IMR-90 (cell line): ENCODE results near the gene PPP1R1C. TPM values are rescaled to one million over a fixed set of nuclear protein-coding genes. Genes with fewer than 3 reads are reported as not detected.

Experiments
- ATAC-seq: fragments of 200-7000 bp; cut with Tn5 transposase; 2 replicates; pipeline ENCODE4 v1.9.1; 2020; ENCODE audit warnings: low read depth, mild to moderate bottlenecking, moderate library complexity
- BruUV-seq: library from RNA; stranded (reverse); fragments of 400-500 nt; replicated peaks from 2 replicates; lab custom pipeline; 2021; lab: Mats Ljungman, UMichigan
- CTCF ChIA-PET: fragments of 300-600 bp; formaldehyde crosslinking; extraction: SDS; loops from one replicate; lab custom pipeline; 2021; ENCODE audit warnings: antibody characterized with exemption; lab: Yijun Ruan, JAX
- POLR2A ChIA-PET: fragments of 300-600 bp; sonication (Branson Sonifier 250); formaldehyde crosslinking; loops from one replicate; lab custom pipeline; 2022; ENCODE audit warnings: antibody characterized with exemption; ENCODE audit not compliant: unreplicated experiment; lab: Charles Lee
- DNase-seq: peaks from one replicate; pipeline ENCODE4 v3.0.0; 2013
- H2AFZ ChIP-seq: replicated peaks from 2 replicates; pipeline ENCODE3; 2013; ENCODE audit warnings: low read length, mild to moderate bottlenecking; ENCODE audit not compliant: poor library complexity
- H2AK5ac ChIP-seq: 2 replicates; pipeline ENCODE4 v1.6.1; 2013; ENCODE audit warnings: low read depth, low read length, inconsistent platforms
- H2AK9ac ChIP-seq: replicated peaks from 2 replicates; pipeline ENCODE3; 2013; ENCODE audit warnings: mild to moderate bottlenecking, low read depth, low read length, moderate library complexity; ENCODE audit not compliant: poor library complexity
- H2BK120ac ChIP-seq: 2 replicates; pipeline ENCODE4 v1.6.1; 2013; ENCODE audit warnings: low read depth, low read length, inconsistent platforms
- H2BK15ac ChIP-seq: 3 replicates; pipeline ENCODE4 v1.6.1; 2013; ENCODE audit warnings: low read depth, low read length, inconsistent platforms
- H2BK20ac ChIP-seq: 2 replicates; pipeline ENCODE4 v1.6.1; 2013; ENCODE audit warnings: low read depth, mild to moderate bottlenecking, inconsistent platforms, low read length, moderate library complexity
- H2BK5ac ChIP-seq: 2 replicates; pipeline ENCODE4 v1.6.1; 2013; ENCODE audit warnings: mild to moderate bottlenecking, low read depth, low read length, inconsistent platforms; ENCODE audit not compliant: poor library complexity, severe bottlenecking
- H3K14ac ChIP-seq: replicated peaks from 2 replicates; pipeline ENCODE4 v1.6.1; 2013; ENCODE audit warnings: low read depth, low read length, inconsistent platforms
- H3K18ac ChIP-seq: 2 replicates; pipeline ENCODE4 v1.6.1; 2013; ENCODE audit warnings: low read depth, low read length, control low read depth
- H3K23ac ChIP-seq: 2 replicates; pipeline ENCODE4 v1.6.1; 2013; ENCODE audit warnings: low read depth, low read length, inconsistent platforms
- H3K27ac ChIP-seq: 2 replicates; pipeline ENCODE4 v1.5.1; 2013; ENCODE audit warnings: mild to moderate bottlenecking, control low read depth, low read length; ENCODE audit not compliant: insufficient read depth
- H3K27me3 ChIP-seq: 2 replicates; pipeline ENCODE4 v1.6.1; 2013; ENCODE audit warnings: low read length; ENCODE audit not compliant: control insufficient read depth, insufficient read depth
- H3K36me3 ChIP-seq: 2 replicates; pipeline ENCODE4 v1.6.1; 2013; ENCODE audit warnings: low read length, mixed read lengths; ENCODE audit not compliant: control insufficient read depth, insufficient read depth
- H3K4ac ChIP-seq: 2 replicates; pipeline ENCODE4 v1.6.1; 2013; ENCODE audit warnings: low read depth, low read length, inconsistent platforms
- H3K4me1 ChIP-seq: 2 replicates; pipeline ENCODE4 v1.6.1; 2013; ENCODE audit warnings: low read length, mixed read lengths; ENCODE audit not compliant: control insufficient read depth, insufficient read depth
- H3K4me2 ChIP-seq: 2 replicates; pipeline ENCODE4 v1.6.1; 2013; ENCODE audit warnings: low read depth, mild to moderate bottlenecking, control low read depth, low read length, moderate library complexity
- H3K4me3 ChIP-seq: 2 replicates; pipeline ENCODE4 v1.5.1; 2013; ENCODE audit warnings: low read depth, mild to moderate bottlenecking, control low read depth, low read length, moderate library complexity; ENCODE audit not compliant: insufficient read depth
- H3K56ac ChIP-seq: 2 replicates; pipeline ENCODE4 v1.6.1; 2013; ENCODE audit warnings: low read length, inconsistent platforms; ENCODE audit not compliant: insufficient read depth; ENCODE audit errors: extremely low read depth
- H3K79me1 ChIP-seq, 2 experiments: 2 replicates each; pipeline ENCODE4 v1.6.1; 2013; ENCODE audit warnings: low read length in 2 of 2, inconsistent platforms in 1 of 2, low read depth in 1 of 2
- H3K9ac ChIP-seq: 2 replicates; pipeline ENCODE4 v1.6.1; 2013; ENCODE audit warnings: low read depth, low read length, control low read depth
- H3K9me1 ChIP-seq: 2 replicates; pipeline ENCODE4 v1.6.1; 2013; ENCODE audit warnings: low read length, inconsistent platforms; ENCODE audit not compliant: insufficient read depth
- H3K9me3 ChIP-seq: 2 replicates; pipeline ENCODE4 v1.6.1; 2013; ENCODE audit warnings: low read length; ENCODE audit not compliant: control insufficient read depth, insufficient read depth
- H4K20me1 ChIP-seq: 2 replicates; pipeline ENCODE4 v1.6.1; 2013; ENCODE audit warnings: low read length, inconsistent platforms; ENCODE audit not compliant: insufficient read depth
- H4K5ac ChIP-seq: 2 replicates; pipeline ENCODE4 v1.6.1; 2013; ENCODE audit warnings: mild to moderate bottlenecking, low read depth, low read length, control low read depth
- H4K8ac ChIP-seq, 2 experiments: 2 replicates each; pipeline ENCODE4 v1.6.1; 2013; ENCODE audit warnings: low read depth in 2 of 2, low read length in 2 of 2, control low read depth in 1 of 2, inconsistent platforms in 1 of 2
- H4K91ac ChIP-seq: 2 replicates; pipeline ENCODE4 v1.6.1; 2013; ENCODE audit warnings: low read depth, low read length, inconsistent platforms; ENCODE audit not compliant: insufficient read depth
- BHLHE40 ChIP-seq: fragments of 150-350 bp; IDR thresholded peaks from 2 replicates; pipeline ENCODE4 v1.6.1; 2016; ENCODE audit warnings: mild to moderate bottlenecking, low read depth, low read length
- CEBPB ChIP-seq: IDR thresholded peaks from 2 replicates; pipeline ENCODE4 v1.6.1; 2012; ENCODE audit warnings: low read depth, low read length, improper control_type of control experiment
- CHD1 ChIP-seq: IDR thresholded peaks from 2 replicates; pipeline ENCODE4 v1.6.1; 2012; ENCODE audit warnings: low read depth, low read length, improper control_type of control experiment
- ELK1 ChIP-seq: fragments of 150-350 bp; IDR thresholded peaks from 2 replicates; pipeline ENCODE4 v1.6.1; 2016; ENCODE audit warnings: low read depth, mild to moderate bottlenecking, low read length, moderate library complexity, borderline replicate concordance
- FOS ChIP-seq: fragments of 150-350 bp; IDR thresholded peaks from 2 replicates; pipeline ENCODE4 v1.6.1; 2016; ENCODE audit warnings: low read depth, low read length
- MAFK ChIP-seq: IDR thresholded peaks from 2 replicates; pipeline ENCODE4 v1.6.1; 2012; ENCODE audit warnings: low read depth, low read length, improper control_type of control experiment
- MAZ ChIP-seq: IDR thresholded peaks from 2 replicates; pipeline ENCODE4 v1.6.1; 2012; ENCODE audit warnings: low read depth, mild to moderate bottlenecking, low read length, improper control_type of control experiment, moderate library complexity, borderline replicate concordance
- MXI1 ChIP-seq: IDR thresholded peaks from 2 replicates; pipeline ENCODE4 v1.6.1; 2012; ENCODE audit warnings: low read depth, mild to moderate bottlenecking, low read length, moderate library complexity, borderline replicate concordance
- NFE2L2 ChIP-seq: fragments of 150-350 bp; IDR thresholded peaks from 2 replicates; pipeline ENCODE4 v1.6.1; 2016; ENCODE audit warnings: low read depth, mild to moderate bottlenecking, low read length
- POLR2A ChIP-seq: IDR thresholded peaks from 2 replicates; pipeline ENCODE4 v1.6.1; 2012; ENCODE audit warnings: mild to moderate bottlenecking, low read depth, low read length
- RAD21 ChIP-seq: IDR thresholded peaks from 2 replicates; pipeline ENCODE4 v1.6.1; 2012; ENCODE audit warnings: low read length, improper control_type of control experiment
- RCOR1 ChIP-seq: IDR thresholded peaks from 2 replicates; pipeline ENCODE4 v1.6.1; 2012; ENCODE audit warnings: mild to moderate bottlenecking, low read length, improper control_type of control experiment; ENCODE audit not compliant: insufficient replicate concordance
- RFX5 ChIP-seq: IDR thresholded peaks from 2 replicates; pipeline ENCODE4 v1.8.0; 2012; ENCODE audit warnings: low read depth, mild to moderate bottlenecking, low read length, moderate library complexity
- SMC3 ChIP-seq: fragments of 150-350 bp; IDR thresholded peaks from 2 replicates; pipeline ENCODE4 v1.6.1; 2016; ENCODE audit warnings: low read depth, mild to moderate bottlenecking, antibody characterized with exemption, low read length, moderate library complexity
- USF2 ChIP-seq: fragments of 150-350 bp; IDR thresholded peaks from 2 replicates; pipeline ENCODE4 v1.6.1; 2017; ENCODE audit warnings: mild to moderate bottlenecking, antibody characterized with exemption, low read length, low read depth
- WGBS, 2 experiments: methylation state at CpG; one replicate each; pipeline versions ENCODE4 v1.1.5 to v1.1.7; 2013; ENCODE audit warnings: missing lambda C conversion rate in 2 of 2; ENCODE audit not compliant: insufficient read length in 1 of 2; ENCODE audit errors: extremely low coverage in 2 of 2; 5-methylcytosine and 5-hydroxymethylcytosine counted together
- dilution Hi-C: fragments of 300-500 bp; cut with HindIII; formaldehyde crosslinking; loops from one replicate; pipeline ENCODE4 v1.14.3; 2018; ENCODE audit warnings: low sequenced_read_pairs; ENCODE audit not compliant: unreplicated experiment
- in situ Hi-C: fragments of 300-500 bp; cut with MboI; formaldehyde crosslinking; loops from 3 replicates; pipeline ENCODE4 v1.14.3; 2019; ENCODE audit warnings: low sequenced_read_pairs, inconsistent platforms, mixed read lengths
- intact Hi-C: fragments of 100-400 bp; cut with micrococcal nuclease; formaldehyde crosslinking; loops from 2 replicates; pipeline ENCODE4 v1.10.0; 2022
- polyA plus RNA-seq, 3 experiments: library from polyadenylated mRNA; depleted of rRNA; stranded (reverse); fragments of >200 nt; gene quantifications; 2 replicates each; pipeline ENCODE4 v1.2.3, GENCODE V29; 2012; ENCODE audit warnings: low replicate concordance in 1 of 3
- total RNA-seq: library from RNA; depleted of rRNA; stranded (reverse); fragments of >200 nt; gene quantifications from 2 replicates; pipeline ENCODE4 v1.2.3, GENCODE V29; 2012
- TF ChIP-seq, protein P1 (sequence below): conservative IDR thresholded peaks from 2 replicates; pipeline ENCODE4 v1.5.1; 2012; ENCODE audit warnings: mild to moderate bottlenecking, low read depth, low read length, improper control_type of control experiment

Gene PPP1R1C
- total and polyA plus RNA-seq, 2 of the 4 experiments (the other 2 are of a cell fraction): 0.10 to 0.36 TPM

DNA sequence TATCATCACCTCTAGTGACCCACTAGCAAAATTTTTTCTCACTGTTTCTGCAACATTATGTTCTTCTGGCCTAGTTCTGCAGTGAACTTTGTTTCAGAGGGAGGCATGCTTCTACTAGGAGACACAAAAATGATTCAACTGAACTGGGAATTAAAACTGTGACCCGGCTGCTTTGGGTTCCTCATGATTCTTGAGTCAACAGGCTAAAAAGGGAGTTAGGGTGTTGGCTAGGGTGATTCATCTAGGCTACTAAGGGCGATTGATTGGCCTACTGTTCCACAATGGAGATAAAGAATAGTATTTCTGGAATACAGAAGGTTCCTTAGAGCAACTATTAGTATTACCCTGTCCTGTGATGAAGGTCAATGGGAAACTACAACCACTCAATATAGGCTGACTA lies 179.5 kb downstream of the PPP1R1C start:
- no peak overlapping the region for H2AFZ ChIP-seq
- POLR2A ChIA-PET: no interaction called here
- ATAC-seq: no peak
- H3K9me1 ChIP-seq: no peaks in the 10 kb centered on the region; the same call in 1 of the 2 replicates
- CTCF ChIA-PET: no interaction called here
- no peak for DNase-seq
- TF ChIP-seq, protein P1, sequence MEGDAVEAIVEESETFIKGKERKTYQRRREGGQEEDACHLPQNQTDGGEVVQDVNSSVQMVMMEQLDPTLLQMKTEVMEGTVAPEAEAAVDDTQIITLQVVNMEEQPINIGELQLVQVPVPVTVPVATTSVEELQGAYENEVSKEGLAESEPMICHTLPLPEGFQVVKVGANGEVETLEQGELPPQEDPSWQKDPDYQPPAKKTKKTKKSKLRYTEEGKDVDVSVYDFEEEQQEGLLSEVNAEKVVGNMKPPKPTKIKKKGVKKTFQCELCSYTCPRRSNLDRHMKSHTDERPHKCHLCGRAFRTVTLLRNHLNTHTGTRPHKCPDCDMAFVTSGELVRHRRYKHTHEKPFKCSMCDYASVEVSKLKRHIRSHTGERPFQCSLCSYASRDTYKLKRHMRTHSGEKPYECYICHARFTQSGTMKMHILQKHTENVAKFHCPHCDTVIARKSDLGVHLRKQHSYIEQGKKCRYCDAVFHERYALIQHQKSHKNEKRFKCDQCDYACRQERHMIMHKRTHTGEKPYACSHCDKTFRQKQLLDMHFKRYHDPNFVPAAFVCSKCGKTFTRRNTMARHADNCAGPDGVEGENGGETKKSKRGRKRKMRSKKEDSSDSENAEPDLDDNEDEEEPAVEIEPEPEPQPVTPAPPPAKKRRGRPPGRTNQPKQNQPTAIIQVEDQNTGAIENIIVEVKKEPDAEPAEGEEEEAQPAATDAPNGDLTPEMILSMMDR: no peak
- TF ChIP-seq NFE2L2: no peak
- no peak for TF ChIP-seq MAZ
- TF ChIP-seq RFX5: no peak
- no peak for TF ChIP-seq USF2
- no peak for TF ChIP-seq CEBPB
- TF ChIP-seq BHLHE40: no peak
- TF ChIP-seq RAD21: no peak
- TF ChIP-seq FOS: no peak
- no peak for TF ChIP-seq POLR2A
- TF ChIP-seq MXI1: no peak
- TF ChIP-seq RCOR1: no peak
- TF ChIP-seq ELK1: no peak
- TF ChIP-seq MAFK: no peak
- no peak for TF ChIP-seq CHD1
- no peak for TF ChIP-seq SMC3
- no peak overlapping the region for H2AK5ac ChIP-seq
- intact Hi-C loops (no loop called here), in situ Hi-C loops (no loop called here), dilution Hi-C loops (no loop called here)
- no peaks in the 10 kb centered on the region for H3K9me3 ChIP-seq
- no peak overlapping the region for H3K9ac ChIP-seq
- H3K18ac ChIP-seq: no peak overlapping the region
- no peaks in the 10 kb centered on the region for H3K4me1 ChIP-seq
- H4K5ac ChIP-seq: no peak overlapping the region
- no peak overlapping the region for H3K14ac ChIP-seq
- no peak overlapping the region for H3K23ac ChIP-seq
- H2BK120ac ChIP-seq: no peak overlapping the region
- no peak overlapping the region for H2BK20ac ChIP-seq
- H3K4me3 ChIP-seq: no peak overlapping the region
- no peak overlapping the region for H2BK15ac ChIP-seq
- no TSS peak for BruUV-seq
- H3K56ac ChIP-seq: no peak overlapping the region
- no peak overlapping the region for H3K27ac ChIP-seq
- no peak overlapping the region for H2BK5ac ChIP-seq
- no peaks in the 10 kb centered on the region for H3K36me3 ChIP-seq
- H4K8ac ChIP-seq: no peak overlapping the region
- H3K4me2 ChIP-seq: no peak overlapping the region
- H4K91ac ChIP-seq: no peak overlapping the region
- 83% methylated on average over 1 of the region's 2 CpGs; no CpG with 5 or more reads in 1 of the 2 experiments for WGBS, 2 experiments
- H2AK9ac ChIP-seq: no peak overlapping the region
- no peaks in the 10 kb centered on the region for H3K27me3 ChIP-seq
- H4K20me1 ChIP-seq: no peaks in the 10 kb centered on the region
- H3K4ac ChIP-seq: no peak overlapping the region
- H3K79me1 ChIP-seq: no peaks in the 10 kb centered on the region
